ENCODE data around the gene CSGALNACT2.

DNA sequence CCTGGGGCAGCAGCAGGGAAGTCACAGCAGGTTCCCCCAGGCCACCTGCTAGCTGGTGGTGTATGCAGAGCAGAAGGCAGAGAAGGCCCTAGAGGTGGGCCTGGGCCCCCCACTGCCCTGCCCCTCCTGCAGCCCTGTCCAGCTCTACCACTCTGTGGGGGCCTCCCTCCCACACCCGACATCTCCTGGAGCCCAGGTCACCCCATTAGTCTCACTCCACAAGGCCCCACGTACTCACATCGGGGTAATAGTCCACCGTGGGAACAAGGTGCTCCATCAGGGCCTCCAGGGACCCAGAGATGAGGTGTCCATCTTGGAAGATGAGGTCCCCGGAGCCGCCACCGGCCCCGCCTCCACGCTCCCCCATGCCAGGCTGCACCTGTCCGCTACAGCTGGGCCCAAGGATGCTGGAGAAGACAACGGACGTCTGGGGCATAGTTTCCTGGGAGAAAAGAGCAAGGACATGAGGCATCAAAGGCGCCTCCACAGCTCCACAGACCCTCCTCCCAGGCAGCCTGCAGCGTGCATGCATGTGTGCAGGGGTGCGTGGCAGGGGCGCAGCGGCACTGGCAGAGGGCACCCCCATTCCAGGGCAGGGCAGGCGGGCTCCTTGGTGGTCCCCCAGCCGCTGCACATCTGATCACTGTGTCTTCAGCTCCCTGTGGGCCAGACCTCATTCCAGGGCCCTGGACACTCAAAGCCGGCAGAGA is 67.6 kb downstream of the CSGALNACT2 start:
- no peak for TF ChIP-seq POLR2A (IDR thresholded peaks at IDR 0.05)
- no peak for TF ChIP-seq CTCF (IDR thresholded peaks at IDR 0.05)

Measured in thyroid gland (tissue), 4 donors.